Brain pericyte (primary cell): ENCODE measurements around the gene SCAF1.
A peak's percentile ranks its signal among the peaks of the same experiment; 100 is the strongest.
"Not testable (repeated sequence)": the region's sequence is repeated elsewhere in the genome, so short reads cannot be mapped to it uniquely, and the experiment has no call there.

Source experiments
- DNase-seq: peaks from one replicate; pipeline ENCODE4 v3.0.0-alpha.2; 2012; ENCODE audit warnings: low read depth, low spot score

Gene SCAF1

DNA sequence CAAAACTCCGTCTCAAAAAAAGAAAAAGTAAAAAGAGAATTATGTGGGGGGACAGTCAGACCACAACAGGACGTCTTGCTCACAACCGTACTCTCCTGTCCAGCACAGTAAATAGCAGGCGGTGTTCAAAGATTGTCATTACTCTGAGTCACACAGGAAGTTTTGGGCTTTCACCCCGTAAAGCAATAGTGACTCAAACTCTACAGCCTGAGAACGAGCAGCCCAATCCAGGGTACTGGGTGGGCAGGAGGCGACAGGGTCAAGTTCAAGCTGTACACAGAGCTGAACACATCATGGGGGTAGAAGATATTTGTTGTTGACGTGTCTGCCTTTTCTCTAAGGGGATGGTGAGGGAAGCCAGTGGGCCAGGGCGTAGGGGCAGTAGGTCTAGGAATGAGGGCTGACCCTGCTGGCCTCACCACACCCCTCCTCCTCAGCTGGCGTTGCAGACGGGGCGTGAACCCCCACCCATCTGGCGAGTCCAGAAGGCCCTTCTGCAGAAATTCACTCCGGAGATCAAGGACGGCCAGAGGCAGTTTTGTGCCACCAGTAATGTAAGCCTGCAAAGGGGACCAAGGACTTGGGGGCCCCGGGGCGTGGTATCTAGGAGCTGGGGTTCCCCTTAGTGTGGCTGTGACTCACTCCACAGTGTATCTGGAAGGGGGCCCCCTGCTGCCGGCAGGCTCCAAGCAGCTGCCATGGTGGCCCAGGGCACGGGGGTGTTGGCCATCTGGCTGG lies 27.7 kb upstream of the SCAF1 start:
- DNase-seq = no peak

DNA sequence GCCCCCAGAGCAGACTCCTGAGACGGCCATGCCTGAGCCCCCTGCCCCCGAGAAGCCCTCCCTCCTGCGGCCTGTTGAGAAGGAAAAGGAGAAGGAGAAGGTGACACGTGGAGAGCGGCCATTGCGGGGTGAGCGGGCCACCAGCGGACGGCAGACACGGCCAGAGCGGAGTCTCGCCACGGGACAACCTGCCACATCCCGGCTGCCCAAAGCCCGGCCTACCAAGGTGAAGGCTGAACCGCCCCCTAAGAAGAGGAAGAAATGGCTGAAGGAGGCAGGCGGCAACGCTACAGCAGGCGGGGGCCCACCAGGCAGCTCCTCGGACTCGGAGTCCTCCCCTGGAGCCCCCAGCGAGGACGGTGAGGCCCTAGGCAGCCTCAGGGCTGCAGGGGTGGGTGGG lies 26.1 kb upstream of the SCAF1 start:
- no peak for DNase-seq

DNA sequence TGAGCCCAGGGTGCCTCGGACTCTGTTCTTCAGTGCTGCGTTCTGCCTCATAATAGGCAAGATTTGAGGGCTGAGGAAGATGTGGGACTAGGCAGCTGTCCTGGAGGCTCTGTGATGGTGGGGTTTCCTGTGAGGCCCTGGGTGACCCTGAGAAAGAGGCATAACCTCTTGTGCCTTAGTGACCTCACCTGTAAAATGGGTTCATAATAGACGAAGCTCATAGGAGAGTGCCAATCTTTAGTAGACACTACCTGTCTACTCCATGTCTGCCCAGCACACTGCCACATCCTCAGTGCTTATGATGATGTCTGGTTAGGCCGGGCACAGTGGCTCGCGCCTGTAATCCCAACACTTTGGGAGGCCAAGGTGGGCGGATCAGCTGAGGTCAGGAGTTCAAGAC lies 25.5 kb upstream of the SCAF1 start:
- DNase-seq = no peak

DNA sequence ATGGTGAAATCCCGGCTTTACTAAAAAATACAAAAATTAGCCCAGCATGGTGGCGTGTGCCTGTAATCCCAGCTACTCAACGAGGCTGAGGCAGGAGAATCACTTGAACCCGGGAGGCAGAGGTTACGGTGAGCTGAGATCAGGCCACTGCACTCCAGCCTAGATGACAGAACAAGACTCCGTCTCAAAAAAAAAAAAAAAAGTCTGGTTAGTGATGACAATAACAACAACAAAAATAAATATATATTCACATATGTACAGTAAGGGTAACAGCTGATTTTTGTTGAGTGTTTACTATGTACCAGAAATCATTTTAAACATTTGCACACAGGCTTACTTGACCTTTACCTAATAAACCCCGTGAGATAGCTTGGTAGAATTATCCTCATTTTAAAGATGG lies 25.1 kb upstream of the SCAF1 start:
- DNase-seq = no peak

DNA sequence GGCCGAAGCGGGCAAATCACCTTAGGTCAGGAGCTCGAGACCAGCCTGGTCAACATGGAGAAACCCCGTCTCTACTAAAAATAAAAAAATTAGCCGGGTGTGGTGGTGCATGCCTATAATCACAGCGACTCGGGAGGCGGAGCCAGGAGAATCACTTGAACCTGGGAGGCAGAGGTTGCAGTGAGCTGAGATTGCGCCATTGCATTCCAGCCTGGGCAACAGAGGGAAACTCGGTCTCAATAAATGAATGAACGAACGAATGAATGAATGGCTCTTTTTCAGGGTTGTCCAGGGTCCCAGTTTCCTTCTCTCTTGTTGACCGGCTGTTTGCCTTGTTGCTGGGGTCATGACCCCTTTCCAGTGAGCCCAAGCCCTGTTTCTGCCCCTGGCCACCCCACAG lies 24.1 kb upstream of the SCAF1 start:
- DNase-seq = not testable (repeated sequence)

DNA sequence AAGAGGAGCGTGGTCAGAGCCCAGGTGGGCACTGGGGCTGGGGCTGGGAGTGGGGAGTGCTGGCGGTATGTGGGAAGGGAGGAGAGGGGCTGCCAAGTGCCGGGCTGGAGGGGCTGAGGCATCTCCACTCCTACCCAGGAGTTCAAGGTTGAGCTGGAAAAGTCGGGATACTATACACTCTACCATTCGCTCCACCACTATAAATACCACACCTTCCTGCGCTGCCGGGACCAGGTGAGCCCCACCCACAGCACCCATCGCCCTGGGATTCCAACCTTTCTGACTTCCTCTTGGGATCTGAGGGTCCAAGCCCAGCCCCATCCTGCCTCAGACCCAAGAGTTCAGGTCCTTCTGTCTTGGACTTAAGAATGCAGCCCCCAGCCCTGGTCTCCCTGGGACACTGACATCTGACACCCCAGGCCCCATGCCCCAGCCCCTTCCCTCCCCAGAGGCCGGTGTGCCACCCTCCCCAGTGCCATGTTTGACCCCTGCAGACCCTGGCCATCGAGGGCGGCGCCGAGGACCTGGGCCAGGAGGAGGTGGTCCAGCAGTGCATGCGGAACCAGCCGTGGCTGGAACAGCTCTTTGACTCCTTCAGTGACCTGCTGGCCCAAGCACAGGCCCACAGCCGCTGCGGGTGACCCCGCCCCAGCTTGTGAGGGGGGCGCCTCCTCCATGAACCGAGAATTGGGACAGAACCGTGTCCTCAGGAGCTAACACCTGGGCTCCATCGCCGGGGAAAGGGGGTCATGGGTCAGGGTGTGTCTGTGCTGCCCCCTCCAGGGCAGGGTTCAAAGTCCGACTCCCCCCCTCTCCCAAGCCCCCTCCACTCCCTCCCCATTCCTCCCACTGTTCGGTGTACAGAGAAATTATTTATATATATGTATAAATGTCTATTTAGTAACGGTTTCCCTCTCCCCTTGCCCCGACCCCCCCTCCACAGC lies 16.8 kb upstream of the SCAF1 start:
- DNase-seq = no peak

DNA sequence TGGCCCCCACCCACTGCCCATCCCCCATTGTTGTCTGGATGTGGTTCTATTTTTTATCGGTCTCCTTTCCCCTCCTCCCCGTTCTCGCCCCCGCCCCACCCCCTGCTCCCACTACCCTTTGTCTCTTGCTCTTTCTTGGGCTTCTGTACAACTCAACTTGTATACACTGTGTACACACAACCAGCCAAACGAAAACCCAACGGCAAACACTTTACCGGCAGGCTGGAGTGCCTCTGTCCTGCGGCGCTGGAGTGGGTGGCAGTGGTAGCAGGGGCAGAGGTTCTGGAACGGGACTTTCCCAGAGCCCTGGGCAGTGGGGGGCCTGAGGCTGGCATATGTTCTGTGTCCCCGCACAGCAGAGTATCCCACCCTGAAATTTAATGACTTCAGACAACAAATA lies 15.8 kb upstream of the SCAF1 start:
- no peak for DNase-seq

DNA sequence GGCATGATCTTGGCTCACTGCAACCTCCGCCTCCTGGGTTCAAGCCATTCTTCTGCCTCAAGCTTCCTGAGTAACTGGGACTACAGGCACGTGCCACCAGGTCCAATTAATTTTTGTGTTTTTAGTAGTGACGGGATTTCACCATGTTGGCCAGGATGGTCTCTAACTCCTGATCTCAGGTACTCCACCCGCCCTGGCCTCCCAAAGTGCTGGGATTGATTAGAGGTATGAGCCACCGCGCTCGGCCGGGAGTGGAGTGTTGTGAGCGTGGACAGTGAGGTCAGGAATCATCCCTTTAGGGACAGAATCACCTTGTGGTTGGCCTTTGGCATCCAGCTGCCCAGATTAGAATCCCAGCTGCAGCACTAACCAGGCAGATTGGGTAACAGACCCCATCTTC lies 12.3 kb upstream of the SCAF1 start:
- no peak for DNase-seq

DNA sequence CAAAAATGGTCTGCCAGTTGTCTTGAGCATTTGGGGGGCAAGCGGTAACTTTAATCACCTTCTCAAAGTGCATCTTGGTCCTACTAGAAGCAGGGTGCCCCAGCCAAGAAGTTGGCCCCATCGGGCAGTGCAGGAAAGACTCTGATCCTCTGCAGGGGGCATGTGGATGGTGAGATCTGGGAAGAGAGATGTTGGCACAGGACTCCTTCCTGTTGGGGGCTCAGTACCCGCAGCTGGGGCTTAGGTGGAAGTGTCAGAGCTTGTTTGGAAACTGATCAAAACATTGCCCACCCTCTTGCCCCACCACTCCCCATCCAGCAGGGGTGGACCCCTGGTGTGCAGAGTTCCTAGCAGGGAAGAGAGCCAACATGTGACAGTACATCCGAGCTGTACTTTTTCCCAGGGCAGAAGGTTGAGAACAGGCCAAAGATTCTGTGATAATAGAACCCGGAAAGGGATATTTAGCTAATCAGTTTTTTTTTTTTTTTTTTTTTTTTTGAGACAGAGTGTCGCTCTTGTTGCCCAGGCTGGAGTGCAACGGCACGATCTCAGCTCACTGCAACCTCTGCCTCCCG lies 10.9 kb upstream of the SCAF1 start:
- no peak for DNase-seq

DNA sequence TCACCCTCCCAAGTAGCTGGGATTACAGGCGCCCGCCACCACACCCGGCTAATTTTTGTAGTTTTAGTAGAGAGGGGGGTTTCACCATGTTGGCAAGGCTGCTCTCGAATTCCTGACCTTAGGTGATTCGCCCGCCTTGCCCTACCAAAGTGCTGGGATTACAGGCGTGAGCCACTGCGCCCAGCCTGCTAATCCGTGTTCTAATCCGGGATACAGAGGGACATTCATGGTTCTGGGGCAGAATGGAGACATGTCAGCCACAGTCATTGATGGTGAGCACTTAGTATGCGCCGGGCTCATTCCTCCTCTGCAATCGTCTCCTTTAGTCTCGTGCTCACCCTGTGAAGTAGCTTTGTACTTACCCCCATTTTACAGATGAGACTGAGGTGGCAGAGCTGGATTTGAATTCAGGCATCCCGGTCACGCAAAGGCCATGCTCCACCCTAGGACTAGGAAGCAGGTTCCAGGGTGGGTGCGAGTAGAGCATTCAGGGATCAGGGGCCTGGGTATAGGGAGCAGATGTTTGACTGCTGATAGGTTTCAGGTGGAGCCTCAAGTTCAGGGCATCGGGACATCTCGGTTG lies 10.3 kb upstream of the SCAF1 start:
- no peak for DNase-seq

DNA sequence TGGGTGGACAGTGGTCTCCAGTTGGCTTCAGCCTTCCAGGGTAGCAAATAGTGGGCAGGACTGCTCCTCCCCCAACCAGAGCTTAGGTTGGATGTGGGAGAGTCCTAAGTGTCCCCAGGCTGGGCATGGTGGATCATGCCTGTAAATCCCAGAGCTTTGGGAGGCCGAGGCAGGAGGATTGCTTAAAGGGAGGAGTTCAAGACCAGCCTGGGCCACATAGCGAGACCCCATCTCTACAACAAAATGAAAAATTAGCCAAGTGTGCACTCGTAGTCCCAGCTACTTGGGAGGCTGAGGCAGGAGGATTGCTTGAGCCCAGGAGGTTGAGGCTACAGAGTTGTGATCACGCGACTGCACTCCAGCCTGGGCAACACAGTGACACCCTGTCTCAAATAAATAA lies 9.4 kb upstream of the SCAF1 start:
- DNase-seq = no peak

DNA sequence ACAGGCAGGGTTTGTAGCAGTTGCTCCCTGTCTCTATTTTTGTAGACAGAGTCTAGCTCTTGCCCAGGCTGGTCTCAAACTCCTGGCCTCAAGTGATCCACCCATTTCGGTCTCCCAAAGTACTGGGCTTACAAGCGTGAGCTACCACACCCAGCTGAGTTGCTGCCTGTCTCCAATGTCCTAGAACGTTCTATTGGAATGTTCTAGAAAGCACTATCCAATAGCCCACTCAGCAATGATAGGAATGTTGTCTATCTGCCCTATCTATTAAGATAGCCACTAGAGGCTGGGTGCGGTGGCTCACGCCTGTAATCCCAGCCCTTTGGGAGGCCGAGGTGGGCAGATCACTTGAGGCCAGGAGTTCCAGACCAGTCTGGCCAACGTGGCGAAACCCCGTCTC lies 8.7 kb upstream of the SCAF1 start:
- not testable (repeated sequence) for DNase-seq

DNA sequence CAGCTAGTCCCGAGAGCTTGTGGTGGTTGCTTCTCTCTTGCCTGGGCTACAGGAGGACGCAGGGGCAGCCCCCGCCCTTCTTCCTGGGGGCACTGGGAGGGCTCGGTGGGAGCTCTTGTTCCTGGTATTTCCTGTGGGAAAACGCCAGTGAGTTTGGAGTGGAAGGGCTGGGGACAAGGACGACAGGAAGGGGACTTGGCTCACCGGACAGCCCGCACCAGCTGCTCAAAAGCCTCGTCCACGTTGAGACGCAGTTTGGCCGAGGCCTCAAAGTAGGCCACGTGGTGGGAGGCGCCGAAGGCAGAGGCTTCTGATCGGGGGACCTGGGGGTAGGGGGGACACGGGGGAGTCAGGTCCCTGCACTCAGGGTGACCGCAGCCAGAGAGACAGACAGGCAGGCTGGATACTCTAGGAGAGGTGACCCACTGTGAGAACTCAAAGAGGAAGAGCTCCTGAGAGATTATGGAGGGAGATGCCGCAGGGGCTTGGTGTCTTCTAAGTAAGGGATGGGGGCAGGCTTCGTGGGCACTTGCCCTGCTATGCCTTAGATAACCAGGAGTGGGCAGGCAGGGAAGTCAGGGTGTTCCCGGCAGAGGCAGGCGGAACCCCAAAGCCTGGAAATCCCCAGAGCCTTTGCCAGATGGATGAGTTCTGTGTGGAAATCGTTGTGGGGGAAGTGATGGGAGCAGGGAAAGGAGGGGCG lies 6.3 kb upstream of the SCAF1 start:
- no peak for DNase-seq

DNA sequence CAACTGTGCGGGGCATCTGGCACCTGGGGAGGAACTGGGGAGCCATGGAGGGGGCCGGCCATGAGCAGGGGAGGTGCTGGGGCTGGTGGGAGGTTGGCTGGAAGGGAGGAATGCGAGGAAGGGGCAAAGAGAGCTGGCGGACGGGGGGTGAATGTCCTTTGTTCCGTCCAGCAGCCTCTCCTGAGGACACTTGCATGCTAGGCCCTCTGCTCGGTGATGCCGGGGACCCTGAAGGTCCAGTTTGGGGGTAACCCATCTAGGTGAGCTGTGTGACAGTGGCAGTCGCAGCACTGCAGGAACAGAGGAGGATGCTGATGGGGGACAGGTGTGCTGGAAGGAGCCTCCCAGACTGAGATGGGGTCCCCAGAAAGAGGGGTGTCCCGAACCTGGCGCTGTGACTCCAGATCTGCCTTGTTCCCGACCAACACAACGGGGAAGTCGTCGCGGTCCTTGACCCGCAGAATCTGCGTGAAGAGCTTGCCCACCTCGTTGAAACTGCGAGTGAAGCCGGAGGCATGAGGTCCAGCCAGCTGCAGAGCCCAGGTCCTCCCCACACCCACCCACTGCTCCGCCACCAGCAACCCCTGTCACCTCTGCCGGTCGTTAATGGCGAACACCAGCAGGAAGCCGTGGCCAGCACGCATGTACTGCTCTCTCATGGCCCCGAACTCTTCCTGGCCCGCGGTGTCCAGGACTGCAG lies 5.6 kb upstream of the SCAF1 start:
- DNase-seq = no peak

DNA sequence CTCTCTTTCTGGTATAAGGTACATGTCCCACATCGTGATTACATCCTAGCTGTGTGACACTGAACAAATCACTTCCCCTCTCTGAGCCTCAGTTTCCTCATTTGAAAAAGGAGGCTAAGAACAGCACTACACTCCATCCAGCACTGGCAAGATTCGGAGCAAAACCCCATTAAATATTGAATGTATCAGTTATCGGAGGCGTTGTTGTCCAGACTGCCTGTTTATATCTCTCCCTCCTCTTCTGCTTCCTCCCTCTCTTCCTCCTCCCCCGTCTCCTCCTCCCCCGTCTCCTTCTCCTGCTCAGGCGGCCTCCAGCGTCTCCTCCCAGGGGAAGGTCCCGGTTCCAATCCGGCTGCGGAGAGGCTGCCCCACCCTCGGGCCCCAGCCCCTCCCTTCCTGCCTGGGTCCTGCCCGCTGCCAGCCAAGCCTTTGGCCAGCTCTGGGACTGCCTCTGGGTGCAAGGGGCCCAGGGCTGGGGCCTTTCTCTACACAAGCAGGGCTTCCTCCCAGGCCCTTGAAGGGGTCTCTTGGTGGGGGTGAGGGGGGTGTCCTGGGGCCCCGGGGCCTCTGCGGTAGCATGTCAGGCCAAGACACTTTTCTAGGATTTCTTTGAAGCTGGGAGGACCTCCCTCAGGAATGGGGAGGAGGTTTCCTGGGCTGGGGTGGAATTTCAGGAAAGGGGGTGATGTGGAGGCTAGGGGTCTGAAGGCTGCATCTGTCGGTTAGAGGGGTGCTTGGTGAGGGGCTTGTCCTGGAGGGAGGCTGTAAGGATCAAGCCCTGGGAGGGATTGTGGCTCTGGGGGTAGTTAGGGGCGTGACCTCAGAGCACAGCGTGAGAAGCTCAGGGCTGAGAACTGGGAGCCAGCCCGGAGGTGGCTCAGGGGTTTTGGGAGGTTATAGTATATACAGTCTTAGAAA lies 3.9 kb upstream of the SCAF1 start:
- no peak for DNase-seq

DNA sequence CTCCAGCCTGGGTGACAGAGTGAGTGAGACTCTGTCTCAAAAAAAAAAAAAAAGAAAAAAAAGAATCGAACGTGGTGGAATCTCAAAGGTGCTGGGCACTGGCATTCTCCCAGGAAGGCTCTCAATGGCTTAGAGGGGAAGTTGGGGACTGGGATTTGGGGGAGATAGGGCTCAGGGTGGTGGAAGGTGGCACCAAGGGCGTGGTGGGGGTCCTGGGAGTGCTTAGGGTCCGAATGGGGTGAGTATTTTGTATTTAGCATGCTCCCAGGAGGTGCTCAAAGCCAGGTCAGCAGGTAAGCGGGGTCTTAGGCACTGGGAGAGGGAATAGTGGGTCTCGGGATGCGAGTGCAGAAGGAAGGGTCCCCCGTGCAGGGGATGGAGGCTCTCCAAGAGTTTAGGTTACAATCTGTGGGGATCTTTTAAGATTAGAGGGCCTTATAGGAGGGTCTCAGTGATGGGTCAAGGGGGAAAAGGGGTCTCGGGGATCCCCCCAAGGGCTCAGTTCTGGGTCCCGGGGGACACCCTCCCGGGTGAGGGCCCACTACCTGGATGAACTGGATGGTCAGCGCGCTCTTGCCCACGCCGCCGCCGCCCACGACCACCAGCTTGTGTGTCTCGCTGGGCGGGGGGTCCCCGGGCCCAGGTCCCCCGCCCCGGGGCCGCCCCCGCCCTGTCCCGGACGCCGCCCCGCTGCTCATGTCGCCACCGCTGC lies 2.5 kb upstream of the SCAF1 start:
- DNase-seq = no peak

DNA sequence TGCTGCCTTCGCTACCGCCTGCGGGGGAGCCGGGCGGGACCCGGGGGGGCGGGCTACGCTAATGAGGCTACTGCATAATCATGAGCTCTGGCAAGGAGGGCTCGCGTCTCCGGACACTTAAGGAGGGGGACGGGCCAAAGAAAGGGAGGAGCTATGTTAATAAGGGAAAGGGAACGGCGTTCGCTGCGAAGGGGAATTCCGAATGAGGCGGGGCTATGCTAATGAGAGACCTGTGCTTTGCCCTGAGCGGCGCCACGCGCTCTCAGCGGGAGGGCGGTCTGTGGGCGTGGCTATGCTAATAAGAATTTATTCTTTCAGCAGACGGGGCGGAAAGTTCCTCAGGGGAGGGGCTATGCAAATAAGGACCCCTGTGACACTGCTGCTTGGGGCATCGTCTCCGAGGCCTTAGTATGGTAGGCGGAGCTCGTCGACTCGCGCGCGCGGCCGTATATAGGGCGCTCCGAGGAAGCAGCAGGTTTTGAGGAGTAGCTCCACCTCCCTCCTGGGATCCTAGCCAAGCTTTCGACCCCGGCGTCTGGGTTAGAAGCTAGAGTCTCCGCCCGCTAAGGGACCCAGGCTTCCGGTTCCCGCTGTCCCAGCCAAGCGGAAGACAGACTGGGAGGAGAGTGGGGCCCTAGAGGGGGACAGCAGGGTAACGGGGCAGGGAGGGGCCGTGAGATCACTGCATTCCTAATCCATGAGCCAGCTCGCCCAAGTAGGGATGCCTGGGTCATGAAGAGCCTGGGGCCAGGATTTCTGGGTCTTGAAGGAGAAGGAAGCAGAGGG lies 1.7 kb upstream of the SCAF1 start, which contains the start of gene RRAS:
Gene RRAS (minus strand): TSS at position 31 of the 786 bp plus-strand sequence. CDS start 45 bp downstream, outside the sequence.
- DNase-seq = peak; percentile 100

DNA sequence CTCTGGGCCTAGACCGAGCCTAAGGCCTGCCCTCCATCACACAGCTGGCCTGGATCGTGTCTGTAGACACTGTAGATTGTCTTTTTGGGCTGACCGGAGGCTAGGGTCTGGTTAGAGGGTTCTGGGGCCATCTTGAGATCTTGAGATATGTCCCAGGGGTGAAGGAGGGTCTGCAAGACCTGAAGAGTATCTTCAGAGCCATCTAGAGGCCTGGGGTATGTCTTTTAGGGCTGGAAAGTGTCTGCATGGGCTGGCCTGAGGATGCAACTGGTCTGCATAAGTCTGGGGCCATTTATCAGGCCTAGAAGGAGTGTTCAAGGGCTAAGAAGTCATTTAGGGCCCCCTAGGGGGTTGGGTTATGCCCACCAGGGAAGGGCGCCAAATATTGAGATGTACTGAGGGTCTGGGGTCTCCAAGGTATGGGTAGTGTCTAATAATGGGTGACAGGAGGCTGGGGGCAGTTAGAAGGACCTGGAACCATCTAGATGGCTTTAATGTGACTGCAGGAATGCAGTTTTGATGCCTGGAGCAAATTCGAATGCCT lies 555 bp downstream of the SCAF1 start:
- no peak for DNase-seq
